ENCODE measurements around the gene HADHB.

- TF ChIP-seq CTCF (IDR thresholded peaks at IDR 0.05): no peak
- no peak for TF ChIP-seq ZFX (IDR thresholded peaks at IDR 0.05; ENCODE audit: borderline replicate concordance)
Observed at GRCh38 chr2:26317377-26318105, 72.8 kb downstream of the HADHB start.
